ENCODE data around the gene OLA1.

Gene OLA1

DNA sequence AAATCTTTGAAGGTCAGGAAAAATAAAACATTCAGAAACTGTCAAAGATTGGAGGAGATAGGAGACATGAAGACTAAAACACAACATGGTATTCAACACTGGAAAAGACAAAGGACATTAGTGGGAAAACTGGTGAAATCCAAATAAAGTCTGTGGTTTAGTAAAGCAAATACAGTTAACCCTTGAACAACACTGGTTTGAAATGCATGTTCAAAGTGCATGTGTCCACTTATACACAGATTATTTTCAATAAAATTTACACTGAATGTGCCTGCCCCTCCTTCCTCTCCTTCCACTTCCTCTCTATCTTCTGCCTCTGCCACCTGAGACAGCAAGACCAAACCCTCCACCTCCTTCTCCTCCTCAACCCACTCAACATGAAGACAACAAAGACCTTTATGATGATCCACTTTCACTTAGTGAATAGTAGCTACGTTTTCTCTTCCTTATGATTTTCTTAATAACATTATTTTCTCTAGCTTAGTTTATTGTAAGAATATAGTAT is 14.5 kb downstream of the OLA1 start:
- TF ChIP-seq, protein P1, sequence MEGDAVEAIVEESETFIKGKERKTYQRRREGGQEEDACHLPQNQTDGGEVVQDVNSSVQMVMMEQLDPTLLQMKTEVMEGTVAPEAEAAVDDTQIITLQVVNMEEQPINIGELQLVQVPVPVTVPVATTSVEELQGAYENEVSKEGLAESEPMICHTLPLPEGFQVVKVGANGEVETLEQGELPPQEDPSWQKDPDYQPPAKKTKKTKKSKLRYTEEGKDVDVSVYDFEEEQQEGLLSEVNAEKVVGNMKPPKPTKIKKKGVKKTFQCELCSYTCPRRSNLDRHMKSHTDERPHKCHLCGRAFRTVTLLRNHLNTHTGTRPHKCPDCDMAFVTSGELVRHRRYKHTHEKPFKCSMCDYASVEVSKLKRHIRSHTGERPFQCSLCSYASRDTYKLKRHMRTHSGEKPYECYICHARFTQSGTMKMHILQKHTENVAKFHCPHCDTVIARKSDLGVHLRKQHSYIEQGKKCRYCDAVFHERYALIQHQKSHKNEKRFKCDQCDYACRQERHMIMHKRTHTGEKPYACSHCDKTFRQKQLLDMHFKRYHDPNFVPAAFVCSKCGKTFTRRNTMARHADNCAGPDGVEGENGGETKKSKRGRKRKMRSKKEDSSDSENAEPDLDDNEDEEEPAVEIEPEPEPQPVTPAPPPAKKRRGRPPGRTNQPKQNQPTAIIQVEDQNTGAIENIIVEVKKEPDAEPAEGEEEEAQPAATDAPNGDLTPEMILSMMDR (conservative IDR thresholded peaks at IDR 0.05; ENCODE audit: low read depth) = no peak
- no peak overlapping the region for H3K27ac ChIP-seq
- POLR2A ChIA-PET (ENCODE audit: low non-redundant PET) = no interaction called here

GRCh38 chr2:174227748-174228147 is 20.6 kb downstream of the OLA1 start:
- ChIA-PET POLR2A (ENCODE audit: low non-redundant PET) (no interaction called here), CTCF (no interaction called here)
- TF ChIP-seq, protein P1 (conservative IDR thresholded peaks at IDR 0.05; ENCODE audit: low read depth) = no peak
- no peak overlapping the region for H3K27ac ChIP-seq
- no peak for DNase-seq (ENCODE audit: low spot score)

More for the DNA sequence above, 14.5 kb downstream of the OLA1 start:
- no peak for DNase-seq (ENCODE audit: low spot score)
- CTCF ChIA-PET = interaction anchor here (0.6 kb wide), 1 partner anchor 143 kb away, joined by 4 read pairs; no protein-coding TSS in a partner anchor

- CTCF ChIA-PET = interaction anchor here (0.6 kb wide), 1 partner anchor 1422 kb away, joined by 4 read pairs; no protein-coding TSS in a partner anchor
- no peak overlapping the region for H3K27ac ChIP-seq
- TF ChIP-seq, protein P1 (conservative IDR thresholded peaks at IDR 0.05; ENCODE audit: low read depth) = no peak
- DNase-seq (ENCODE audit: low spot score) = no peak
- POLR2A ChIA-PET (ENCODE audit: low non-redundant PET) = no interaction called here
Measured at GRCh38 chr2:174224665-174225288, 23.6 kb downstream of the OLA1 start.

DNA sequence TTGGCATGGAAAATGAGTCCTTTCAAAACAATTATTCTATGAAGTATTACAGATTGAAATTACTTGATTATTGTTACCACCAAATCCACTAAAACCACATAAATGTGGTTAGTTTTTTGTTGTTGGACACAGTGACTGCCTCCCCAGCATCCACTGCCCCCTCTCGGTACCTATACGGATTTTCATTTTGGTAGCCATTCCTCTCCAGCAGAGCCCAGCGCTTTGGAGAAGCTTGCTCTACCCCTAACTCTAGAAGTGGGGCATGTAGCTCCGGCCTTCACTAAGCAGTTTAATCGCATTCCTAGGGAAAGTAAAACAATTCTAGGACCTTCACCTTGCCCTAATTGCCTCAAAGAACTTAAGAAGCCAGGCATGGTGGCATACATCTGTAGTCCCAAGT is 24.2 kb downstream of the OLA1 start:
- TF ChIP-seq, protein P1 (conservative IDR thresholded peaks at IDR 0.05; ENCODE audit: low read depth) = no peak
- DNase-seq (ENCODE audit: low spot score) = no peak
- H3K27ac ChIP-seq = no peak overlapping the region
- POLR2A ChIA-PET (ENCODE audit: low non-redundant PET) = no interaction called here
- CTCF ChIA-PET = interaction anchor here (0.6 to 0.7 kb wide), 2 partner anchors 11 to 27 kb away, joined by 4 to 7 read pairs; no protein-coding TSS in a partner anchor

DNA sequence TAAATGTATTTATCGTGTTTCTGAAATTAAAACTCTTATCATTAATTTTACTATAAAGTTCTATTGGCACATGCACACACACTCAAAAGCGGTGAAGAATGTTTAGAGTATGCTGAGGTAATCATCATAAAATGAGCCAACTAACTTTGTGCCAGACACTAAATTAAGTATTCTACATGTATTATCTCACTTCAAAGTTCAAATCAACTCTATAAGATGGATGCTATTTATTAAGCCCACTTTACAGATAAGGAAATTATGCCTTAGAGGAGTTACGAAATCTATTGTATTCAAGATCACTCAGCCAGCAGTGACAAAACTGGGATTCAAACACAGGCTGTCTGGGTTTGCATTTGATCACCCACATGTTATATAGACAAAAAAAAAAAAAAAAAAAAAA is 24.9 kb downstream of the OLA1 start:
- ChIA-PET CTCF (interaction anchor here (0.6 to 0.7 kb wide), 4 partner anchors 11 to 62 kb away, joined by 3 to 7 read pairs (median 4); no protein-coding TSS in a partner anchor), POLR2A (ENCODE audit: low non-redundant PET) (no interaction called here)
- TF ChIP-seq, protein P1 (conservative IDR thresholded peaks at IDR 0.05; ENCODE audit: low read depth) = no peak
- H3K27ac ChIP-seq = no peak overlapping the region
- DNase-seq (ENCODE audit: low spot score) = no peak

GRCh38 chr2:174222154-174222553 is 26.2 kb downstream of the OLA1 start:
- ChIA-PET POLR2A (ENCODE audit: low non-redundant PET) (no interaction called here), CTCF (no interaction called here)
- no peak for DNase-seq (ENCODE audit: low spot score)
- TF ChIP-seq, protein P1 (conservative IDR thresholded peaks at IDR 0.05; ENCODE audit: low read depth) = no peak
- no peak overlapping the region for H3K27ac ChIP-seq

Data from RWPE1 (cell line).